ENCODE measurements around the gene SLC1A4. TPM values are rescaled to one million over a fixed set of nuclear protein-coding genes. Genes with fewer than 3 reads are reported as not detected.
A peak's percentile ranks its signal among the peaks of the same experiment; 100 is the strongest.

Gene SLC1A4
- total RNA-seq, 1 donor, result 24.1 TPM

- TF ChIP-seq CTCF (IDR thresholded peaks at IDR 0.05; ENCODE audit: insufficient read depth, low read length), result no peak
- H3K4me3 ChIP-seq (ENCODE audit: low read depth, low read length), result no peak overlapping the region
- peak; percentile 42 for DNase-seq (ENCODE audit: low read depth)
Measured at GRCh38 chr2:64975232-64975821, 13.9 kb upstream of the SLC1A4 start.

- no peak for TF ChIP-seq CTCF (IDR thresholded peaks at IDR 0.05; ENCODE audit: insufficient read depth, low read length)
- no peak overlapping the region for H3K4me3 ChIP-seq (ENCODE audit: low read depth, low read length)
- DNase-seq (ENCODE audit: low read depth), result no peak
Measured at GRCh38 chr2:64976276-64976675, 12.9 kb upstream of the SLC1A4 start.

- no peak overlapping the region for H3K4me3 ChIP-seq (ENCODE audit: low read depth, low read length)
- DNase-seq (ENCODE audit: low read depth), result no peak
- TF ChIP-seq CTCF (IDR thresholded peaks at IDR 0.05; ENCODE audit: insufficient read depth, low read length), result no peak
Measured at GRCh38 chr2:64978514-64979268, 10.5 kb upstream of the SLC1A4 start.

GRCh38 chr2:64979744-64980143, 9.5 kb upstream of the SLC1A4 start:
- no peak for DNase-seq (ENCODE audit: low read depth)
- no peak overlapping the region for H3K4me3 ChIP-seq (ENCODE audit: low read depth, low read length)
- TF ChIP-seq CTCF (IDR thresholded peaks at IDR 0.05; ENCODE audit: insufficient read depth, low read length), result no peak

- no peak overlapping the region for H3K4me3 ChIP-seq (ENCODE audit: low read depth, low read length)
- DNase-seq (ENCODE audit: low read depth), result no peak
- TF ChIP-seq CTCF (IDR thresholded peaks at IDR 0.05; ENCODE audit: insufficient read depth, low read length), result no peak
Measured at GRCh38 chr2:64980183-64980582, 9.0 kb upstream of the SLC1A4 start.

- no peak overlapping the region for H3K4me3 ChIP-seq (ENCODE audit: low read depth, low read length)
- TF ChIP-seq CTCF (IDR thresholded peaks at IDR 0.05; ENCODE audit: insufficient read depth, low read length), result no peak
- no peak for DNase-seq (ENCODE audit: low read depth)
Measured at GRCh38 chr2:64982311-64982857, 6.8 kb upstream of the SLC1A4 start.

Data from fibroblast of the aortic adventitia (primary cell).